ENCODE measurements around the gene OR5T3. TPM values are rescaled to one million over a fixed set of nuclear protein-coding genes. Genes with fewer than 3 reads are reported as not detected.

The OR5T3 gene
- not detected in 2 replicates for total RNA-seq

GRCh38 chr11:56251954-56252353 is at the start of gene OR5T3:
Gene OR5T3, plus strand, starts transcription at chr11:56252254. Its CDS starts 0 bp downstream, at chr11:56252254.

GRCh38 chr11:56234155-56234554 is 17.9 kb upstream of the OR5T3 start, which contains the start of gene OR5T2:
Gene OR5T2, minus strand, starts transcription at chr11:56234255. Its CDS starts 1,193 bp downstream, at chr11:56233062.

GRCh38 chr11:56273854-56274253 is 21.8 kb downstream of the OR5T3 start, which contains the start of gene OR5T1:
Gene OR5T1, plus strand, starts transcription at chr11:56274154. Its CDS starts 1,485 bp downstream, at chr11:56275639.

GRCh38 chr11:56292154-56292553 is 40.1 kb downstream of the OR5T3 start, which contains the start of gene OR8H1:
Gene OR8H1, minus strand, starts transcription at chr11:56292254. Its CDS starts 1,192 bp downstream, at chr11:56291062.

Other genes starting within 250 kb of the OR5T3 start
- not detected in 2 replicates for gene OR5AS1, start 224.6 kb upstream of the OR5T3 start, total RNA-seq
- not detected in 2 replicates for gene OR8I2, start 158.9 kb upstream of the OR5T3 start, total RNA-seq
- not detected in 2 replicates for gene OR8H2, start 148.6 kb upstream of the OR5T3 start, total RNA-seq
- gene OR8H3, start 129.9 kb upstream of the OR5T3 start, total RNA-seq = not detected in 2 replicates
- gene OR8J3, start 112.1 kb upstream of the OR5T3 start, total RNA-seq = not detected in 2 replicates
- gene OR8K5, start 91.9 kb upstream of the OR5T3 start, total RNA-seq = not detected in 2 replicates
- not detected in 2 replicates for gene OR5J2, start 75.6 kb upstream of the OR5T3 start, total RNA-seq
- not detected in 2 replicates for gene OR5T2, start 18.0 kb upstream of the OR5T3 start, total RNA-seq
- not detected in 2 replicates for gene OR5T1, start 21.9 kb downstream of the OR5T3 start, total RNA-seq
- gene OR8H1, start 40.0 kb downstream of the OR5T3 start, total RNA-seq = 0.14 TPM in 1 of 2 replicates, not detected in the other
- not detected in 2 replicates for gene OR8K3, start 62.9 kb downstream of the OR5T3 start, total RNA-seq
- not detected in 2 replicates for gene OR8K1, start 93.8 kb downstream of the OR5T3 start, total RNA-seq
- not detected in 2 replicates for gene OR8J1, start 102.0 kb downstream of the OR5T3 start, total RNA-seq
- gene OR8U1, start 123.4 kb downstream of the OR5T3 start, total RNA-seq = not detected in 2 replicates
- not detected in 2 replicates for gene OR5AL1, start 160.4 kb downstream of the OR5T3 start, total RNA-seq
- not detected in 2 replicates for gene OR5M3, start 221.1 kb downstream of the OR5T3 start, total RNA-seq
- not detected in 2 replicates for gene OR5M8, start 239.1 kb downstream of the OR5T3 start, total RNA-seq